Embryonic facial prominence (tissue), 1 donor: ENCODE data around the gene CCDC8.
"Not testable (repeated sequence)": the region's sequence is repeated elsewhere in the genome, so short reads cannot be mapped to it uniquely, and the experiment has no call there.

ENCODE experiments used
- DNase-seq: peaks from one replicate; pipeline ENCODE4 v3.0.0-alpha.2; 2016; ENCODE audit errors: extremely low spot score

CCDC8 gene

GRCh38 chr19:46404753-46405468, 8.5 kb downstream of the CCDC8 start:
- DNase-seq, result no peak

- no peak for DNase-seq
Observed at GRCh38 chr19:46404055-46404752, 9.2 kb downstream of the CCDC8 start.

- DNase-seq, result no peak
Observed at GRCh38 chr19:46402725-46403124, 10.6 kb downstream of the CCDC8 start.

- DNase-seq, result not testable (repeated sequence)
Observed at GRCh38 chr19:46397801-46398479, 15.4 kb downstream of the CCDC8 start.

GRCh38 chr19:46394402-46394797, 19.0 kb downstream of the CCDC8 start:
- DNase-seq, result no peak

- DNase-seq, result no peak
Observed at GRCh38 chr19:46393456-46394401, 19.6 kb downstream of the CCDC8 start.

GRCh38 chr19:46392837-46393236, 20.5 kb downstream of the CCDC8 start:
- no peak for DNase-seq

GRCh38 chr19:46392252-46392801, 21.0 kb downstream of the CCDC8 start:
- DNase-seq, result no peak

GRCh38 chr19:46391296-46392251, 21.8 kb downstream of the CCDC8 start:
- no peak for DNase-seq

GRCh38 chr19:46390866-46391265, 22.5 kb downstream of the CCDC8 start:
- no peak for DNase-seq

- no peak for DNase-seq
Observed at GRCh38 chr19:46390121-46390858, 23.1 kb downstream of the CCDC8 start.

- no peak for DNase-seq
Observed at GRCh38 chr19:46388311-46389095, 24.9 kb downstream of the CCDC8 start.

- no peak for DNase-seq
Observed at GRCh38 chr19:46387713-46388130, 25.6 kb downstream of the CCDC8 start.

GRCh38 chr19:46386996-46387712, 26.2 kb downstream of the CCDC8 start:
- no peak for DNase-seq

- no peak for DNase-seq
Observed at GRCh38 chr19:46386151-46386550, 27.2 kb downstream of the CCDC8 start.

GRCh38 chr19:46385636-46386035, 27.7 kb downstream of the CCDC8 start:
- DNase-seq, result no peak

- no peak for DNase-seq
Observed at GRCh38 chr19:46384396-46384795, 29.0 kb downstream of the CCDC8 start.

GRCh38 chr19:46383846-46384245, 29.5 kb downstream of the CCDC8 start:
- DNase-seq, result no peak
